Fibroblast of peridontal ligament (primary cell): ENCODE data around the gene RAET1G.
"Not testable (repeated sequence)": the region's sequence is repeated elsewhere in the genome, so short reads cannot be mapped to it uniquely, and the experiment has no call there.

Source experiments
- DNase-seq: peaks from one replicate; pipeline ENCODE4 v3.0.0-alpha.2; 2010; ENCODE audit errors: extremely low read depth

The RAET1G gene

DNA sequence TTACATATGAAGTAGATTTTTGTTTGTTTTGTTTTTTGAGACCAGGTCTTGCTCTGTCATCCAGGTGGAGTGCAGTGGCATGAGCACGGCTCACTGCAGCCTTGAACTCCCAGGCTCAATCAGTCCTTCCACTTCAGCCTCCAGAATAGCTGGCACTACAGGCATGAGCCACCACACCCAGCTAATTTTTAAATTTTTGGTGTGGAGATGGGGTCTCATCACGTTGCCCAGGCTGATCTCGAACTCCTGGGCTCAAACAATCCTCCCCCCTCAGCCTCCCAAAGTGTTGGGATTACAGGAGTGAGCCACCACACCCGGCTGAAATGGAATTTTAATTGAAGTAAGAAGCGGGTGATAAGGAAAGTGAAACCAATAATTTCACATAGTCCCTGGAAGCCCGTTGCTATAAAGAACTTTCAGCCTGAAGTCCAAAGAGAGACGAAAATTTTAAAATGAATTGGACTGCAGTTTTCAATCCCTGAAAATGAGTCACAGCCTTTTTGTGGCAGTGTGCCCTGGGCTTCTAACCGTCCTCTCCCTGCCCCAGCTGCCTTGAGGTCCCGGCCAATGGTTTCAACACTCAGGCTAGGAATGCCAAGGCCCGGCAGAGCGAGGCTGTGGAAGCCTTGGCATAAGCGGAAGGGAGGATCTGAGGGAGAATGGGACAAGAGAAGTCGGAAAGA is 25.8 kb downstream of the RAET1G start:
- DNase-seq, result peak; percentile 99

GRCh38 chr6:149896491-149896890 is 26.4 kb downstream of the RAET1G start:
- peak; percentile 18 for DNase-seq

DNA sequence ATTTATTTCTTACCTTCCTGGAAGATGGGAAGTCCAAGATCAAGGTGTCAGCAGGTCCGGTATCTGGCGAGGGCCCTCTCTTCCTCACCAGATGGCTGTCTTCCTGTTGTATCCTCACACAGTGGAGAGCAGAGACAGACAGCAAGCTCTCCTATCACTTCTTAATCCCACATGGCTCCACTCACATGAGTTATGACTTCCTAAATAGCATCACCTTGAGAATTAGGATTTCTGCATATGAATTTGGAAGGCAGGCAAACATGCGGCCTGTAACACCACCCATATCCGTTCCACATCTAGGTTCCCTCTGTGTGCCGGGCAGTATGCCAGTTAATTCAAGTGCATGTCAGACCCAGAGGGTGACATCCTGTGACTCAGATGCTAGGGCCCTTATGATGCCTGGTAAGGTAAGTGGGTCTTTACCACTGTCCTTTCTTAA is 27.1 kb downstream of the RAET1G start:
- DNase-seq, result no peak

- peak; percentile 96 for DNase-seq
Measured at GRCh38 chr6:149895048-149895590, 27.8 kb downstream of the RAET1G start.

GRCh38 chr6:149891864-149892263 is 31.1 kb downstream of the RAET1G start:
- DNase-seq, result not testable (repeated sequence)

DNA sequence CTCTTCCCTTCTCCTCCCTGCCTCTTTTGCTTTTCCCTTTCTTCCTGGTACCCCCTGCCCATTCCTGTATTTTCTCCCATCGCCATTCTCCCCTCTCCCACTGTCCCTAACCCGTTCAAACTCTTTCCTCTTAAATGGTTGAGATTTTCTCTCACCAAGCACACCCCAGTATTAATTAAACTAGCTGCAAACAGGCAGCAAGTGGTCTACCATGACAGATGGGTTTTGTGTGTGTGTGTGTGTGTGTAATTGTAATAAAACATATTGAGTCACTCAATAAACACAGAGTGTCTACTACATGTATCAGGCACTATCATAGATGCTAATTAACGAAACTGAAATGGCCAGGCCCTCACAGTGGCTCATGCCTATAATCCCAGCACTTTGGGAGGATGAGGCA is 31.7 kb downstream of the RAET1G start:
- DNase-seq, result no peak

DNA sequence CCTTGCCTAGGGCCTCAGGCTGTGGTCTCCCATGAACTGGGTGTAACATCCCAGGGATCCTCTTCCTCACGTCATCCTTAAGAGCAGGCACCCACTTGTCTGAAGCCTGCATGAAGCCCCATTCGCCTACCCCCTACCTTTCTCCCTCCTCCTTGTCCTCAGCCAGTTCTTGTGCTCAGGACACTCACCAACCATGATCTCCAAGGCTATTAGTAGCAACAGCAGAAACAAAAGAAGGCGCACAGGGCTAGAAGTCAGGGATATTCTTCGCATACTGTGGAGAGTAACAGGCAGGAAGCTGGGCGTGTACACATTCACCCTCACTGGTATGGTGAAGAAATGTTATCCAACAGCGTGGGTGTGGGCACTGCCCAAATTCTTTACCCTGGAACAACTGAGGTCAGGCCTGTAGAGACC is 32.3 kb downstream of the RAET1G start:
- DNase-seq, result no peak

DNA sequence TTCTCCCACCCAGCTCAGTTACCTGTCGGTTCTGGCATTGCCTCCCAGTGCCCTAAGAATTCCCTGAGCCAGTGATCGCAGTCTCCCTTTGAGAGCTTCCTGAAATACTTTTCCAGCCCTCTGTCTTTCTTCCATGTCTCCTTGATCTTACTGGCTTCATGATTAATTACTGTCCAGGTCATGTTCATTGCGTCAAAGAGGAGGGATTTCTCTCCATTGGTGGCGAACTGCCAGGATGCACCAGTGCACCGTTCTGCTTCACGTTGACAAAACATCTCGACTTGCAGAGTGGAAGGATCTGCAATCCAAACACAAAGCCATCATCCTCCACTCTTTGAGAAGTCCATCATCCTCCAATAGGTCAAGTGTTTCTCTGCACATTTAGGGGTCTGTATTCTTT is 33.6 kb downstream of the RAET1G start:
- no peak for DNase-seq

DNA sequence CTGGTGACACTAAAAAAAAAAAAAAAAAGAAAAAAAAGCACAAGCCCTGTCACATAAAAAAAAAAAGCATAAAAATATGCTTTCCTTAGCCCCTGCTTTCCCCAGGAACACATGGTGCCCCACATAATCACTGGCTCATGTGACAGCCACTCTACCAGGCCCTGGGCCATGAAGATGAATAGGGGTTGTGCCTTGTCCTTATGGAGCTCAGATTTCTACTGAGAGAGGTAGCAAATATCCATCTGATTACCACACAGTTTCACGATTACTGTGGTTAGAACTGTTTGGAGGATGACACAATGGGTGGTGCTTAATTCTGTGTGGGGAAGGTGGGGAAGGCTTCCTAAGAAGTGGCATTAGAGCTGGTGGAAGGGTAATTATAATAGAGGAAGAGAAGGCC is 34.3 kb downstream of the RAET1G start:
- peak; percentile 66 for DNase-seq

- DNase-seq, result no peak
Measured at GRCh38 chr6:149888093-149888492, 34.8 kb downstream of the RAET1G start.

DNA sequence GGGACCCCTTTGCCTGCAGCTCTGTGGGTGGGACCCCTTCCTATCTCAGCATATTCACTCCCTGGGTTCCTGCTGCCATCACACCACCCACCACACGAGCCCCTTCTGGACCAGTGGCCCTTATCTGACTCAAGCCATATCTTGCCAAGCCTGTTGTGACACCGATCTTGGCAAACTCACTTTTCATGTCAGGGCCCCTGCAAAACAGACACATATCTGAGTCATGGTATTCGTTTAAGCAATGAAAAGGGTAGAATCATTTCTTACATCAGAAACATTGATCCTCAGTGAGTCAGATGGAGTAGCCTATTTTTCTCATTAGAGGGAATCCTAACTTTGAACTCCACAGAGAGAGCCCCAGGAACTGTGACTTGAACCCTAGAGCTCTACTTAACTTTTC is 35.6 kb downstream of the RAET1G start:
- peak; percentile 94 for DNase-seq

DNA sequence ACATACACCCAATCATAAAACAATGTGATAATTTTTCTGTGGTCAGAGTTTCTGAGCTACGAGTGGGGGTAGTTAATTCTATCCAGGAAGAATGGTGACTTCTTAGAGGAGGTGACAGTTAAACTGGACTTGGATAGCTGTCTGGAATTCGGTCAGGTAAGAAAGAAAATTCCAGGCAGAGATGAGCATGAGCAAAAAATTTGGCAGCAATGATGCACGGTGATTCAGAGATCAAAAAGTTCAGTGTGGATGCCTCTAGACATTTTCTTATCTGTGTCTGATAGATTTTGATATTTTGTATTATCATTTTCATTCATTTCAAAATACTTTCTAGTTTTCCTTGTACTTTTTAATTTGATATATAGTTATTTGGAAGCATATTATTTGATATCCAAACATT is 37.0 kb downstream of the RAET1G start:
- no peak for DNase-seq

DNA sequence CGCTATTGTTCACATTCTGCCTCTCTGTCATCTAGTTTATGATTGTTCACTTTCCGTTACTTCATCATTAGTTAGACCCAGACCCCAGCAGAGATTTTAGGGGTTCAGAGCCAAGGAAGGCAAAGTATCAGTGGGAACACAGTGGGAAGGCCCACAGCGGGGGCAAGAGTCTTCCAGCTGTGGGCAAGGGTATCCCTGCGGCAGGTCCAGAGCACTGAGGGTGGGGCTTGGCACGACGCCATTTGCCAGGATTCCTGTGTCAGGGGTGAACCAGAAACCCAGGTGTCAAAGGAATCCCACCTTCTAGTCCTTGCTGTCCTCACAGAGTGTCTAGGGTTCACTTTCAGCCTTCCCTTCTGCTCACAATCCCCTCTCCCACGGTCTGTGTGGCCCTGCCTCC is 38.3 kb downstream of the RAET1G start:
- no peak for DNase-seq

GRCh38 chr6:149884215-149884614 is 38.7 kb downstream of the RAET1G start:
- DNase-seq, result no peak

GRCh38 chr6:149881860-149882259 is 41.1 kb downstream of the RAET1G start:
- no peak for DNase-seq

DNA sequence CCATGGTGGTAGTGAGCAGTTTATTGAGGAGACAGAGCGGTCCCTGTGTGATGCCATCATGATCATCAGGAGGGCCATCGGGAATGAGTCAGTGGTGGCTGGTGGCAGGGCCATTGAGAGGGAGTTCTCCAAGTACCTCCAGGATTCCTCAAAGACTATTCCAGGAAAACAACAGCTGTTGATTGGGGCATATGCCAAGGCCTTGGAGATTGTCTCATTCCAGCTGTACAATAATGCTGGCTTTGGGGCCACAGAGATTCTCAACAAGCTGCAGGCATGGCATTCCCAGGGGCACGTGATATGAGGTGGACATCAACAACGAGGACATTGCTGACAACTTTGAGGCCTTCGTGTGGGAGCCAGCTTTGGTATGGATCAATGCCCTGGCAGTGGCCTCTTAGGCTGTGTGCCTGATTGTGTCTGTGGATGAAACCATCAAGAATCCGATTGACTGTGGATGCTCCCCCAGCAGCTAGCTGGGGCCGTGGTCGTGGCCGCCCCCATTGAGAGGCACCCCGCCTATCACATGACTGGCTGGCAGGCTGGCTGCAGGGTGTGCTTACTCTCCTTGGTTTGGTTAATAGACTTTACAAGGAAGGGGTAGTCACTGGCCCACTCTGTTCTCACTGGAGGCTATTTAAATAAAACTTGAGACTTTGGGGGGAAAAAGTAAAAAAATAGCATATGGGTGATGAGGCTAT is 41.7 kb downstream of the RAET1G start:
- no peak for DNase-seq

GRCh38 chr6:149877659-149878058 is 45.3 kb downstream of the RAET1G start:
- no peak for DNase-seq

GRCh38 chr6:149876241-149876933 is 46.5 kb downstream of the RAET1G start:
- DNase-seq, result no peak

DNA sequence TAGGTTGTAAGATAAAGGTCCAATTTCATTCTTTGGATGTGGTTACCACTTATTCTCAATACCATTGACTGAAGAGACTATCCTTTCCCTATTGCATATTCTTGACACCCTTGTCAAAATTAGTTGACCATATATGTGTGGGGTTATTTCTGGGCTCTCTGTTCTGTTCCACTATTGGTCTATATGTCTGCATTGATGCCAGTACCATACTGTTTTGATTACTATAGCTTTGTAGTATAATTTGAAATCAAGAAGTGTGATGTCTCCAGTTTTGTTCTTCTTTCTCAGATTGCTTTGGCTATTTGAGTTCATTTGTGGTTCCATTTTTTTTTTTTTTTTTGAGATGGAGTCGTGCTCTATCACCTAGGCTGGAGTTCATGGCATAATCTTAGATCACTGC is 50.7 kb downstream of the RAET1G start:
- no peak for DNase-seq

DNA sequence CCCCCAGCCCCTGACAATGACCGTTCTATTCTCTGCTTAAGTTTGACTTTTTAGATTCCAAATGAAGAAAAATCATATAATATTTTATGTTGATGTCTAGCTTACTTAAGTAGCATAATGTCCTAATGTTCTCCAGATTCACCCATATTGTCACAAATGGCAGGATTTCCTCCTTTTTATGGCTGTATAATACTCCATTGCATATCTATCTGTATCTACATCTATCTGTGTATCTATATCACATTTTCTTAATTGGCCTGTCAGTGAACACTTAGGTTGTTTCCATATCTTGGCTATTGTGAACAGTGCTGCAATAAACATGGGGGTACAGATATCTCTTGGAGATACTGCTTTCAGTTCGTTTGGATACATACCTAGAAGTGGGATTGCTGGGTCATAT is 51.7 kb downstream of the RAET1G start:
- no peak for DNase-seq

- no peak for DNase-seq
Measured at GRCh38 chr6:149869275-149869892, 53.5 kb downstream of the RAET1G start.
